ENCODE measurements around the gene LSM12.
"Not testable (repeated sequence)": the region's sequence is repeated elsewhere in the genome, so short reads cannot be mapped to it uniquely, and the experiment has no call there.

Gene LSM12

GRCh38 chr17:44039829-44040635, 26.4 kb downstream of the LSM12 start:
- peaks cover 5% of the 10 kb centered on the region for H3K36me3 Mint-ChIP-seq
- H3K9me3 Mint-ChIP-seq: no peaks in the 10 kb centered on the region
- no peak overlapping the region for H3K27ac Mint-ChIP-seq
- H3K4me3 Mint-ChIP-seq: no peak overlapping the region
- H3K27me3 Mint-ChIP-seq: no peaks in the 10 kb centered on the region
- H3K4me1 Mint-ChIP-seq: peaks cover 14% of the 10 kb centered on the region

- Mint-ChIP-seq H3K36me3 (peaks cover 9% of the 10 kb centered on the region), H3K4me3 (no peak overlapping the region), H3K9me3 (no peaks in the 10 kb centered on the region), H3K27me3 (no peaks in the 10 kb centered on the region), H3K4me1 (peaks cover 19% of the 10 kb centered on the region), H3K27ac (no peak overlapping the region)
Observed at GRCh38 chr17:44038604-44039011, 27.9 kb downstream of the LSM12 start.

- Mint-ChIP-seq H3K4me3 (no peak overlapping the region), H3K27ac (no peak overlapping the region), H3K9me3 (no peaks in the 10 kb centered on the region), H3K27me3 (no peaks in the 10 kb centered on the region), H3K4me1 (peaks cover 14% of the 10 kb centered on the region), H3K36me3 (peaks cover 10% of the 10 kb centered on the region)
Observed at GRCh38 chr17:44037471-44037870, 29.0 kb downstream of the LSM12 start.

GRCh38 chr17:44034688-44035087, 31.8 kb downstream of the LSM12 start:
- not testable (repeated sequence) for H3K36me3 Mint-ChIP-seq, H3K4me1 Mint-ChIP-seq, H3K9me3 Mint-ChIP-seq, H3K4me3 Mint-ChIP-seq, H3K27me3 Mint-ChIP-seq, H3K27ac Mint-ChIP-seq

DNA sequence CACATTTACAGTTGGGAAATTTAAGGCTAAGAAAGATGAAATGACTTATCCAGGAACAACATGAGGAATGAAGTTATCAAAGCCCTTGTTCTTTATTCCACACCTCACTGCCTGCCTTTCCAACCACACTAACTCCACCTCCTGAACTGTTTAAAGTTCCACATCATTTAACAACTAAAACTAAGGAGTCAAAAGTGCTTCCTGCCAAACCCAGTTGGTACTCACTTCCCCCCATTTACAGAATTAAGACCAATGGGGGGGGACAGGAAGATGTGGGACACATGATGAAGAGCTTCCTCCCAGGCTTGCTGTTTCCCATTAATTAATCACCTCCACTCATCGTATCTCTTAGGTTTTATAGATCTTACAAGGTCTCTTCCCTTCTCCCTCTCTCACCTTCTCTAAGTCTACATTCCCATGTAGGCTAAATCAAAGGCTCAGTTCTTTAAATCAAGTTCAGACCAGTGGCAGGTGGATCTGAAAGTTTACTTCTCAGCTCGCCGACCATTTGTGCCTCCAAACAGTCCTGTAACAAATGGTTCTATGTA, 32.5 kb downstream of the LSM12 start:
- no peaks in the 10 kb centered on the region for H3K9me3 Mint-ChIP-seq
- H3K4me3 Mint-ChIP-seq: no peak overlapping the region
- no peak overlapping the region for H3K27ac Mint-ChIP-seq

GRCh38 chr17:44030482-44030881, 36.0 kb downstream of the LSM12 start:
- H3K9me3 Mint-ChIP-seq: no peaks in the 10 kb centered on the region
- peaks cover 5% of the 10 kb centered on the region for H3K4me1 Mint-ChIP-seq
- H3K36me3 Mint-ChIP-seq: peaks cover 7% of the 10 kb centered on the region
- no peak overlapping the region for H3K27ac Mint-ChIP-seq
- no peaks in the 10 kb centered on the region for H3K27me3 Mint-ChIP-seq
- no peak overlapping the region for H3K4me3 Mint-ChIP-seq

More for the DNA sequence above, 32.5 kb downstream of the LSM12 start:
- H3K27me3 Mint-ChIP-seq: no peaks in the 10 kb centered on the region
- H3K4me1 Mint-ChIP-seq: peaks cover 5% of the 10 kb centered on the region
- H3K36me3 Mint-ChIP-seq: peaks cover 7% of the 10 kb centered on the region

DNA sequence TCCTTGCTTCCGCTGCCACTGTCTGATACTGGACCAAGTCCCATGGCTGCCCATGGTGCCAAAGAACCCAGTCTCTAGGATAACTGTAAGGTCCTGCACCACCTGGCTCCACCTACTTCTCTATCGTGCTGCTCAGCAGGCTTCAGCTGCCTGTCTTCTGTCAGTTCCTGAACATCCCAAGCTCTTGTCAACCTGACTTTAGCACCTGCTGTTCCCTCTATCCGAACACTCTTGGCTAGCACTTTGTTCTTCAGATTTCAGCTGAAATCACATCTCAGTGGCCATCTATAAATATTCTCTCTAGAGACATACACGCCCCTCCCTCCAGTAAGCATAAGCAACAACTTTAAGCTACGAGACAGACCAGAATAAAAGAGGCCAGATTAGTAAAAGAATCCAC, 36.7 kb downstream of the LSM12 start:
- peaks cover 5% of the 10 kb centered on the region for H3K4me1 Mint-ChIP-seq
- no peaks in the 10 kb centered on the region for H3K27me3 Mint-ChIP-seq
- H3K27ac Mint-ChIP-seq: no peak overlapping the region
- H3K9me3 Mint-ChIP-seq: no peaks in the 10 kb centered on the region
- H3K36me3 Mint-ChIP-seq: peaks cover 7% of the 10 kb centered on the region
- no peak overlapping the region for H3K4me3 Mint-ChIP-seq

- no peaks in the 10 kb centered on the region for H3K4me1 Mint-ChIP-seq
Observed at GRCh38 chr17:44024853-44025252, 41.6 kb downstream of the LSM12 start.

DNA sequence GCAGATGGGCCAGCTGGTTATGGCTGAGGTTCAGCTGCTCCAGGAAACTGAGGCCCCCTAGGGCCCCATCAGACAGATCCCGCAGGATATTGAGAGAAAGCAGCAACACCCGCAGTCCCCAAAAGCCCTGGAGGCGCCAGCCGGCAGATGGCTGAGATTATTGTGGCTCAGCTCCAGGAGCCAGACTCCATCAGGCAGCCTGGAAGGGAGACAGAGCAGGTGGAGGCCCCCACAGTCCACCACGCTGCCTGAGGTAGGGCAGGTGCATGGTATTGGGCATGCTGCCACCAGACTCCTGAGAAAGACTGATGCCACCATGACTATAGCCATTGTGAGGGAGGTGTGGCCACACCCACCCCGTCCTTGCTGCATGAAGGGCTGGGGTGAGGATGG, 42.2 kb downstream of the LSM12 start:
- Mint-ChIP-seq H3K36me3 (no peaks in the 10 kb centered on the region), H3K4me1 (no peaks in the 10 kb centered on the region), H3K27ac (no peak overlapping the region), H3K4me3 (no peak overlapping the region), H3K9me3 (no peaks in the 10 kb centered on the region), H3K27me3 (no peaks in the 10 kb centered on the region)

More at GRCh38 chr17:44024853-44025252, 41.6 kb downstream of the LSM12 start:
- H3K9me3 Mint-ChIP-seq: no peaks in the 10 kb centered on the region
- no peaks in the 10 kb centered on the region for H3K36me3 Mint-ChIP-seq
- no peaks in the 10 kb centered on the region for H3K27me3 Mint-ChIP-seq
- H3K4me3 Mint-ChIP-seq: no peak overlapping the region
- H3K27ac Mint-ChIP-seq: no peak overlapping the region

GRCh38 chr17:44023545-44024270, 42.8 kb downstream of the LSM12 start:
- Mint-ChIP-seq H3K27ac (no peak overlapping the region), H3K36me3 (no peaks in the 10 kb centered on the region), H3K4me1 (no peaks in the 10 kb centered on the region), H3K27me3 (no peaks in the 10 kb centered on the region), H3K9me3 (no peaks in the 10 kb centered on the region), H3K4me3 (no peak overlapping the region)

GRCh38 chr17:44022246-44022645, 44.2 kb downstream of the LSM12 start:
- no peaks in the 10 kb centered on the region for H3K36me3 Mint-ChIP-seq
- H3K4me1 Mint-ChIP-seq: no peaks in the 10 kb centered on the region
- H3K9me3 Mint-ChIP-seq: no peaks in the 10 kb centered on the region
- H3K27me3 Mint-ChIP-seq: no peaks in the 10 kb centered on the region
- no peak overlapping the region for H3K4me3 Mint-ChIP-seq
- no peak overlapping the region for H3K27ac Mint-ChIP-seq

GRCh38 chr17:44021227-44021626, 45.2 kb downstream of the LSM12 start:
- H3K4me3 Mint-ChIP-seq, H3K27ac Mint-ChIP-seq, H3K36me3 Mint-ChIP-seq, H3K4me1 Mint-ChIP-seq, H3K27me3 Mint-ChIP-seq, H3K9me3 Mint-ChIP-seq: not testable (repeated sequence)

- H3K4me3 Mint-ChIP-seq: peak within 1 kb of the TSS; percentile 100
- no peaks in the 10 kb centered on the region for H3K9me3 Mint-ChIP-seq
- peak within 1 kb of the TSS; percentile 99 for H3K27ac Mint-ChIP-seq
- H3K27me3 Mint-ChIP-seq: no peaks in the 10 kb centered on the region
- peaks cover 11% of the 10 kb centered on the region for H3K36me3 Mint-ChIP-seq
- H3K4me1 Mint-ChIP-seq: peaks cover 14% of the 10 kb centered on the region
Observed at GRCh38 chr17:44014437-44015172, 51.9 kb downstream of the LSM12 start, which contains the start of gene TMEM101. TSS of gene TMEM101 (minus strand) at chr17:44014963. CDS start at chr17:44014952, 11 bp downstream.

DNA sequence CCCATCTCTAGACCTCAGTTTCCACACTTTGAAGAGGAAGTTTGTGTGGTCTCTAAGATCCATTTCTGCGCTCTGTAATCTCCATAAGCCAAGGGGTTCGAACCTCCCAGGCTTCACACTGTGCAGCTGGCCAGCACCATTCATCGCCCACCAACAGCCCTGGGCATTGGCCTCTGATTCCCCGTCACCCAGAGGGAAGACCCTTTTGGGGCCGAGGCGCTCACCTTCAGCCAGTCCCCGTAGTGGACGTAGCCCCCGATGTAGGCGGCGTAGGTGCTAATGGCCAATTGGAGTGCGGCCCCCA, 52.4 kb downstream of the LSM12 start:
- Mint-ChIP-seq H3K36me3 (peaks cover 11% of the 10 kb centered on the region), H3K4me1 (peaks cover 14% of the 10 kb centered on the region), H3K9me3 (no peaks in the 10 kb centered on the region), H3K27me3 (no peaks in the 10 kb centered on the region), H3K27ac (peak overlapping the region; percentile 99), H3K4me3 (peak overlapping the region; percentile 100)

DNA sequence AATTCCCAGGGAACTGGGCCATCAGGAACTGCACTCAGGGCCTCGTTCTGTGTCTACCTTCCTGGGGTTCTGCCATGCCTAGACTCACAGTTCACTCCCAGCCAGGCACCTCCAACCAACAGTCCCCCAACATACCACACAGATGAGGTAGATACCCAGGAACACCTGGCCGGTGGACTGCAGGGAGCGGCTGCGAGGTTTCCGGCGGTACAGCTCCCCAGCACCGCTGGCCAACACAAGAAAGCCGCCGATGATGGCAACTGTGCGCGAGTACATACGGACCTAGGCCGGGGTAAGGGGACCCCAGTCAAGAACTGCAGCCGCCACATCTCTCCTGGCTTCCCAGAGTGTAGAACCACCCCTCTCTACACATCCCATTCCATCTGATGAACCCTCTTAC, 53.6 kb downstream of the LSM12 start:
- H3K4me1 Mint-ChIP-seq: peaks cover 24% of the 10 kb centered on the region
- peaks cover 11% of the 10 kb centered on the region for H3K36me3 Mint-ChIP-seq
- no peaks in the 10 kb centered on the region for H3K27me3 Mint-ChIP-seq
- H3K4me3 Mint-ChIP-seq: peak overlapping the region; percentile 19
- no peak overlapping the region for H3K27ac Mint-ChIP-seq
- H3K9me3 Mint-ChIP-seq: no peaks in the 10 kb centered on the region

DNA sequence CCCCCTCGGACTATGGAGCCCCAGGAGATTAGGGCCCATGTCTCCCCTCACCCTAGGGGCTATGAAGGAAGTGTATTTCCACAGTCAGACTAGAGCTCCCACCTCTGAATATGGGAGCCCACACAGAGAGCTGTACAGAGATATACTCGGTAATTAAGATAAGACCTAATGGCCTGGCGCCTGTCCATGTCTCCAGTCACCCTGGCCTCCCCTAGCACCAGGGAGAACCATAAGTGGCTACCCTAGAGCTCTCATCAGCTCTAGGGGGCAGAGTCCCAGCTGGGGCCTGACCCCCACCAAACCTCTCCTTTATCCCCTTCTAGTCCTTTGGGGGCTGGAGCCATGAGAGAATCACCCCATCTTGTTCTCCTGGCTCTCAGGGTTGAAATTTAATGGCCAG, 54.1 kb downstream of the LSM12 start:
- Mint-ChIP-seq H3K4me3 (no peak overlapping the region), H3K27ac (no peak overlapping the region), H3K4me1 (peaks cover 28% of the 10 kb centered on the region), H3K27me3 (no peaks in the 10 kb centered on the region), H3K36me3 (peaks cover 11% of the 10 kb centered on the region), H3K9me3 (no peaks in the 10 kb centered on the region)
